K562 (cell line): ENCODE measurements around the gene NLRP12.

Source experiments
- HDAC2 ChIP-seq: fragments of 450-650 bp; IDR thresholded peaks from 2 replicates; pipeline ENCODE4 v1.6.1; 2016; ENCODE audit warnings: mild to moderate bottlenecking
- KAT7 ChIP-seq: sonication (generic); formaldehyde crosslinking; IDR thresholded peaks from 2 replicates; pipeline ENCODE4 v1.8.0; 2022; ENCODE audit warnings: missing genetic modification reagents, mild to moderate bottlenecking, borderline replicate concordance
- NONO ChIP-seq, 2 experiments: fragments of 200-400 bp in 1 of 2; fragments of 450-650 bp in 1 of 2; formaldehyde crosslinking in 1 of 2; IDR thresholded peaks; 2 replicates each; pipeline ENCODE4 v1.6.1; 2017; ENCODE audit warnings: low read depth in 2 of 2, mild to moderate bottlenecking in 2 of 2, moderate library complexity in 2 of 2, low read length in 1 of 2
- RFX5 ChIP-seq: IDR thresholded peaks from 2 replicates; pipeline ENCODE4 v1.6.1; 2011; ENCODE audit warnings: low read depth, mild to moderate bottlenecking, improper control_type of control experiment, low read length
- TBL1XR1 ChIP-seq, 2 experiments: IDR thresholded peaks; 2 replicates each; pipeline ENCODE4 v1.6.1; 2012; ENCODE audit warnings: improper control_type of control experiment in 2 of 2, low read length in 2 of 2, mild to moderate bottlenecking in 1 of 2
- USF2 ChIP-seq: sonication (generic); formaldehyde crosslinking; IDR thresholded peaks from 2 replicates; pipeline ENCODE4 v1.5.0; 2020; ENCODE audit warnings: missing genetic modification reagents
- ZNF134 ChIP-seq: fragments of 250-450 bp; sonication (Bioruptor Pico); conservative IDR thresholded peaks from 2 replicates; pipeline ENCODE4 v1.4.0; 2020
- ZNF311 ChIP-seq: fragments of 250-450 bp; sonication (Bioruptor Pico); IDR thresholded peaks from 2 replicates; pipeline ENCODE4 v1.4.0; 2020; ENCODE audit warnings: mild to moderate bottlenecking, moderate library complexity

- TF ChIP-seq ZNF134 (CRISPR knock-in tag) (no peak), ZNF311 (CRISPR knock-in tag) (no peak), KAT7 (no peak), RFX5 (no peak), TBL1XR1 (IDR thresholded peaks at IDR 0.05; ENCODE audit: low read length in 2 of 2) (no peak), USF2 (CRISPR knock-in tag) (no peak), HDAC2 (no peak), NONO (IDR thresholded peaks at IDR 0.05; ENCODE audit: low read depth in 2 of 2, low read length in 1 of 2) (no peak)
Measured at GRCh38 chr19:53819861-53820260, 4.3 kb downstream of the NLRP12 start.
